A673 (cell line): ENCODE data around the gene PPP1CB.

Experiments
- EZH2 ChIP-seq: fragments of 200-600 bp; sonication (generic); IDR thresholded peaks from 2 replicates; pipeline ENCODE4 v1.6.1; 2017; ENCODE audit warnings: borderline replicate concordance, low read depth, mild to moderate bottlenecking, mixed read lengths, antibody characterized with exemption, low read length; ENCODE audit not compliant: poor library complexity, severe bottlenecking
- TF ChIP-seq, protein P1 (sequence below): fragments of 300-800, 200-600 bp; sonication (generic); conservative IDR thresholded peaks from 2 replicates; pipeline ENCODE4 v1.5.1; 2017; ENCODE audit warnings: low read depth, mild to moderate bottlenecking, antibody characterized with exemption, low read length, moderate library complexity, mixed read lengths

DNA sequence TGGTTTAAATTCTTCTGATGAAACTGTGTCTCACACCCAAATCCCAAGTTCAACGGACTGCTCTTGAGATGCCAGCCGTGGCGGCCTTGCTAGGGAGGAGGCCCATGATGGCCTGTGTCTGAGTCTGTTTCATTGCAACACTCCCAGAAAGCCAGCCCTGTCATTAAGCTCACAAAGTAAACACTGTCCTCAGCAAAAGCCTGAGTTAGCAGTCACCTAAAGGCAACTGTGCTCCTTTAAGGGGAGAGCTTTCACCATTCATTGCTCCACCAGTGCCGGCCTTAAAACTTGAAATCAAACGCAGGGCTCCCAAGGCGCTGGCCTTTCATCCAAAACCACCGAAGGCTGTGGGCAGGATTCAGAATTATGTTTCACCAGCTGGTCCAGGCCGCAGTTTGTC lies 42.5 kb upstream of the PPP1CB start:
- TF ChIP-seq, protein P1, sequence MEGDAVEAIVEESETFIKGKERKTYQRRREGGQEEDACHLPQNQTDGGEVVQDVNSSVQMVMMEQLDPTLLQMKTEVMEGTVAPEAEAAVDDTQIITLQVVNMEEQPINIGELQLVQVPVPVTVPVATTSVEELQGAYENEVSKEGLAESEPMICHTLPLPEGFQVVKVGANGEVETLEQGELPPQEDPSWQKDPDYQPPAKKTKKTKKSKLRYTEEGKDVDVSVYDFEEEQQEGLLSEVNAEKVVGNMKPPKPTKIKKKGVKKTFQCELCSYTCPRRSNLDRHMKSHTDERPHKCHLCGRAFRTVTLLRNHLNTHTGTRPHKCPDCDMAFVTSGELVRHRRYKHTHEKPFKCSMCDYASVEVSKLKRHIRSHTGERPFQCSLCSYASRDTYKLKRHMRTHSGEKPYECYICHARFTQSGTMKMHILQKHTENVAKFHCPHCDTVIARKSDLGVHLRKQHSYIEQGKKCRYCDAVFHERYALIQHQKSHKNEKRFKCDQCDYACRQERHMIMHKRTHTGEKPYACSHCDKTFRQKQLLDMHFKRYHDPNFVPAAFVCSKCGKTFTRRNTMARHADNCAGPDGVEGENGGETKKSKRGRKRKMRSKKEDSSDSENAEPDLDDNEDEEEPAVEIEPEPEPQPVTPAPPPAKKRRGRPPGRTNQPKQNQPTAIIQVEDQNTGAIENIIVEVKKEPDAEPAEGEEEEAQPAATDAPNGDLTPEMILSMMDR = no peak
- TF ChIP-seq EZH2 = no peak
